ENCODE results near the gene FCER1G. TPM values are rescaled to one million over a fixed set of nuclear protein-coding genes. Genes with fewer than 3 reads are reported as not detected.

Gene FCER1G
- total RNA-seq, 2 donors from 2014 or later, result 0.68 to 0.69 TPM

DNA sequence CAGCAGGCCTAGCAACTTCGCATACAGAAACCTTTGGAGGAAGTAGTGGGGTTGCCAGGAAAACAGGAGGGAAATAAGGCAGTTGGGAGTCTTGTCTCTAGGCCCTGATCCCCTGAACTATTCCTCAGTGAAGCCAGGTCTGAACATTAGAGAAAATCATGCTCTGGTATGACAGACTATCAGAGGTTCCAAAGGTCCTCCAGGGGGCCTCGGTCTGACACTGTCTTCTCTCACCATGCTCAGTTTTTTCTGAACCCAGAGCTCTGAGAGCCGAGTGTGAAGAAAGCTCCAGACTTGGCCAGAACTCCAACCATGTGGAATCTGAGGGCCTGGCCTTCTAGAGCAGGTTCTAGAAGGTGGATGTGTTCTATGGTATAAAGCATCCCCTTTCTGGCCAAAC, 14.8 kb downstream of the FCER1G start:
- Mint-ChIP-seq H3K36me3 (ENCODE audit: low read depth) (peaks cover 12% of the 10 kb centered on the region), H3K27ac (no peak overlapping the region), H3K4me3 (no peak overlapping the region), H3K4me1 (peaks cover 23% of the 10 kb centered on the region), H3K9me3 (no peaks in the 10 kb centered on the region), H3K27me3 (ENCODE audit: insufficient read depth) (no peaks in the 10 kb centered on the region)
- Histone ChIP-seq H3K27me3 (ENCODE audit: control insufficient read depth, insufficient read depth, low read length, poor library complexity, severe bottlenecking) (no peaks in the 10 kb centered on the region), H3K27ac (ENCODE audit: low read depth, low read length) (no peak overlapping the region), H3K4me1 (ENCODE audit: control insufficient read depth, insufficient read depth, low read length) (peaks cover 6% of the 10 kb centered on the region), H3K9ac (ENCODE audit: extremely low read depth, low read length, poor library complexity, severe bottlenecking) (no peak overlapping the region), H3K36me3 (ENCODE audit: control insufficient read depth, insufficient read depth, low read length) (peaks cover 14% of the 10 kb centered on the region), H3K4me3 (ENCODE audit: low read length) (no peak overlapping the region), H3K9me3 (ENCODE audit: control insufficient read depth, low read length) (no peaks in the 10 kb centered on the region)
- WGBS, 2 experiments (ENCODE audit: insufficient coverage in 1 of 2, insufficient read length in 1 of 2), result 84 to 94% methylated on average over 3 of the region's 3 CpGs
- TF ChIP-seq, protein P1, sequence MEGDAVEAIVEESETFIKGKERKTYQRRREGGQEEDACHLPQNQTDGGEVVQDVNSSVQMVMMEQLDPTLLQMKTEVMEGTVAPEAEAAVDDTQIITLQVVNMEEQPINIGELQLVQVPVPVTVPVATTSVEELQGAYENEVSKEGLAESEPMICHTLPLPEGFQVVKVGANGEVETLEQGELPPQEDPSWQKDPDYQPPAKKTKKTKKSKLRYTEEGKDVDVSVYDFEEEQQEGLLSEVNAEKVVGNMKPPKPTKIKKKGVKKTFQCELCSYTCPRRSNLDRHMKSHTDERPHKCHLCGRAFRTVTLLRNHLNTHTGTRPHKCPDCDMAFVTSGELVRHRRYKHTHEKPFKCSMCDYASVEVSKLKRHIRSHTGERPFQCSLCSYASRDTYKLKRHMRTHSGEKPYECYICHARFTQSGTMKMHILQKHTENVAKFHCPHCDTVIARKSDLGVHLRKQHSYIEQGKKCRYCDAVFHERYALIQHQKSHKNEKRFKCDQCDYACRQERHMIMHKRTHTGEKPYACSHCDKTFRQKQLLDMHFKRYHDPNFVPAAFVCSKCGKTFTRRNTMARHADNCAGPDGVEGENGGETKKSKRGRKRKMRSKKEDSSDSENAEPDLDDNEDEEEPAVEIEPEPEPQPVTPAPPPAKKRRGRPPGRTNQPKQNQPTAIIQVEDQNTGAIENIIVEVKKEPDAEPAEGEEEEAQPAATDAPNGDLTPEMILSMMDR (conservative IDR thresholded peaks at IDR 0.05), result peak; percentile 73
- peak; percentile 70 for DNase-seq

DNA sequence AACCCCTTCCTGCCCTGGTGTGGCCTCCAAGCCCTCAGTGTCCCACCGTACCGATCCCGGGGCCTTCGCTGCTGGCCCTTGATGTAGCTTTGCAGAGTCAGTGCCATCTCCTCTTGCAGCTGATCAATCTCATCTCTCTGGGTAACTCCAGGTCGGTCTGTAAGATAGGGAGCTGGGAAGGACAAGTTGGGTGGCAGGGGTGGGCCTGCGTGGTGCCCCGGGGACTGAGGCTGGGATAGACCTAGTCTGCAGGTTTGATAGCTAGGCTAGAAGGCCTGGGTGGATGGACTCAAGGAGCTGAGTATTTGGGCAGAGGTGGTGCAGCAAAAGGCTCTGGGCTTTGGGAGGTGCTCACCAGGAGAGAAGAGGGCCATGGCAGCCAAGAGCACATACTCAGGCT, 15.7 kb downstream of the FCER1G start:
- no peaks in the 10 kb centered on the region for H3K27me3 ChIP-seq (ENCODE audit: control insufficient read depth, insufficient read depth, low read length, poor library complexity, severe bottlenecking)
- H3K4me3 ChIP-seq (ENCODE audit: low read length), result no peak overlapping the region
- DNase-seq, result no peak
- H3K4me3 Mint-ChIP-seq, result no peak overlapping the region
- H3K9me3 Mint-ChIP-seq, result no peaks in the 10 kb centered on the region
- peaks cover 16% of the 10 kb centered on the region for H3K4me1 Mint-ChIP-seq
- H3K27me3 Mint-ChIP-seq (ENCODE audit: insufficient read depth), result no peaks in the 10 kb centered on the region
- no peaks in the 10 kb centered on the region for H3K4me1 ChIP-seq (ENCODE audit: control insufficient read depth, insufficient read depth, low read length)
- WGBS, 2 experiments (ENCODE audit: insufficient coverage in 1 of 2, insufficient read length in 1 of 2), result 97 to 100% methylated on average over 3 to 7 of the region's 7 CpGs
- peaks cover 14% of the 10 kb centered on the region for H3K36me3 ChIP-seq (ENCODE audit: control insufficient read depth, insufficient read depth, low read length)
- no peak overlapping the region for H3K9ac ChIP-seq (ENCODE audit: extremely low read depth, low read length, poor library complexity, severe bottlenecking)
- peaks cover 12% of the 10 kb centered on the region for H3K36me3 Mint-ChIP-seq (ENCODE audit: low read depth)
- TF ChIP-seq, protein P1 (conservative IDR thresholded peaks at IDR 0.05), result no peak
- H3K27ac ChIP-seq (ENCODE audit: low read depth, low read length), result no peak overlapping the region
- H3K9me3 ChIP-seq (ENCODE audit: control insufficient read depth, low read length), result no peaks in the 10 kb centered on the region
- no peak overlapping the region for H3K27ac Mint-ChIP-seq

DNA sequence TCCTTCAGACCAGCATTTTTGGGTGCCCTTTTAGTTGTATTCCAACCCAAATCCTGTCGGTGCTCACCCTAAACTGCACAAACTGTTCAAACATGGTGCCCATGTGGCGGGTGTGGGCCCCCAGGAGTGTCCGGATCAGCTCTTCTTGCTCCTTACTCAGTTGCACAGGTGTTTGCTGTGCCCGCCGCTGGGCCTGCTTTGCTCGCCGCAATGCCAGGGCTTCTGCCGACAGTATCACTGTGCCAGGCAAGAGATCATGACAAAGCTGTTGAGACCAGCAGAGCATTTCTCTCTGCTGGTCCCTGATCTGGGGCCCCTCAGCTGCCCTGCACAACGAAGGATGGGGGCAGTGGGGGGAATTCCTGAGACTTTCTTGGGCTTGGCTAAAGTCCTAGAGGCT, 18.0 kb downstream of the FCER1G start:
- H3K36me3 ChIP-seq (ENCODE audit: control insufficient read depth, insufficient read depth, low read length), result peaks cover 11% of the 10 kb centered on the region
- H3K9me3 ChIP-seq (ENCODE audit: control insufficient read depth, low read length), result no peaks in the 10 kb centered on the region
- DNase-seq, result no peak
- 92 to 95% methylated on average over 7 to 9 of the region's 9 CpGs for WGBS, 2 experiments (ENCODE audit: insufficient coverage in 1 of 2, insufficient read length in 1 of 2)
- H3K9ac ChIP-seq (ENCODE audit: extremely low read depth, low read length, poor library complexity, severe bottlenecking), result no peak overlapping the region
- no peaks in the 10 kb centered on the region for H3K4me1 ChIP-seq (ENCODE audit: control insufficient read depth, insufficient read depth, low read length)
- no peak overlapping the region for H3K4me3 Mint-ChIP-seq
- H3K27ac ChIP-seq (ENCODE audit: low read depth, low read length), result no peak overlapping the region
- H3K36me3 Mint-ChIP-seq (ENCODE audit: low read depth), result peaks cover 10% of the 10 kb centered on the region
- TF ChIP-seq, protein P1 (conservative IDR thresholded peaks at IDR 0.05), result no peak
- H3K27me3 ChIP-seq (ENCODE audit: control insufficient read depth, insufficient read depth, low read length, poor library complexity, severe bottlenecking), result no peaks in the 10 kb centered on the region
- no peaks in the 10 kb centered on the region for H3K9me3 Mint-ChIP-seq
- H3K27me3 Mint-ChIP-seq (ENCODE audit: insufficient read depth), result no peaks in the 10 kb centered on the region
- H3K4me1 Mint-ChIP-seq, result peaks cover 2% of the 10 kb centered on the region
- no peak overlapping the region for H3K4me3 ChIP-seq (ENCODE audit: low read length)
- no peak overlapping the region for H3K27ac Mint-ChIP-seq

All from endodermal cell (in vitro differentiated cells).